Neural progenitor cell (in vitro differentiated cells): Measurements from ENCODE around the gene SLC9A5. TPM values are rescaled to one million over a fixed set of nuclear protein-coding genes. Genes with fewer than 3 reads are reported as not detected.

Experiments used
- DNase-seq: peaks from one replicate; pipeline ENCODE4 v3.0.0-alpha.2; 2016; ENCODE audit warnings: low spot score
- H2AFZ ChIP-seq: fragments of 200-600 bp; sonication (generic); replicated peaks from 2 replicates; pipeline ENCODE4 v1.6.1; 2016; ENCODE audit warnings: antibody characterized with exemption
- H3F3A ChIP-seq: fragments of 200-600 bp; sonication (generic); 2 replicates; pipeline ENCODE4 v1.6.1; 2016; ENCODE audit warnings: antibody characterized with exemption, low read depth
- H3K27ac ChIP-seq: fragments of 200-600 bp; sonication (generic); 2 replicates; pipeline ENCODE4 v1.5.1; 2016; ENCODE audit warnings: mild to moderate bottlenecking
- H3K27me3 ChIP-seq: fragments of 200-600 bp; sonication (generic); 2 replicates; pipeline ENCODE4 v1.6.1; 2016; ENCODE audit warnings: mild to moderate bottlenecking, moderate library complexity
- H3K36me3 ChIP-seq: fragments of 200-600 bp; sonication (generic); 2 replicates; pipeline ENCODE4 v1.5.1; 2016
- H3K4me1 ChIP-seq: fragments of 200-600 bp; sonication (generic); 2 replicates; pipeline ENCODE4 v1.6.1; 2016; ENCODE audit warnings: mixed run types
- H3K4me2 ChIP-seq: fragments of 200-600 bp; sonication (generic); 2 replicates; pipeline ENCODE4 v1.6.1; 2016
- H3K4me3 ChIP-seq: fragments of 200-600 bp; sonication (generic); 2 replicates; pipeline ENCODE4 v1.5.1; 2016
- H3K79me2 ChIP-seq: fragments of 200-600 bp; sonication (generic); 2 replicates; pipeline ENCODE4 v1.6.1; 2016; ENCODE audit warnings: low read depth
- H3K9ac ChIP-seq: fragments of 200-600 bp; sonication (generic); 2 replicates; pipeline ENCODE4 v1.6.1; 2016
- H3K9me3 ChIP-seq: fragments of 200-600 bp; sonication (generic); 2 replicates; pipeline ENCODE4 v1.5.1; 2016; ENCODE audit warnings: low read depth
- H4K20me1 ChIP-seq: fragments of 200-600 bp; sonication (generic); 2 replicates; pipeline ENCODE4 v1.6.1; 2016; ENCODE audit warnings: low read depth
- H3K27ac Mint-ChIP-seq: 3 replicates; pipeline ENCODE4 v1.8.0; 2021; ENCODE audit warnings: mixed read lengths
- H3K27me3 Mint-ChIP-seq: 2 replicates; pipeline ENCODE4 v1.8.0; 2022; ENCODE audit warnings: low read depth, mild to moderate bottlenecking, inconsistent platforms, moderate library complexity, mixed read lengths; ENCODE audit not compliant: insufficient read depth
- H3K36me3 Mint-ChIP-seq: 3 replicates; pipeline ENCODE4 v1.8.0; 2021; ENCODE audit warnings: mixed read lengths
- H3K4me1 Mint-ChIP-seq: 3 replicates; pipeline ENCODE4 v1.8.0; 2021; ENCODE audit warnings: mixed read lengths
- H3K4me3 Mint-ChIP-seq: 3 replicates; pipeline ENCODE4 v1.8.0; 2021; ENCODE audit warnings: mild to moderate bottlenecking, moderate library complexity, mixed read lengths
- H3K9me3 Mint-ChIP-seq: 3 replicates; pipeline ENCODE4 v1.8.0; 2020; ENCODE audit warnings: mixed read lengths
- CTCF ChIP-seq: fragments of 200-600 bp; sonication (generic); IDR thresholded peaks from 2 replicates; pipeline ENCODE4 v1.5.1; 2017; ENCODE audit warnings: antibody characterized with exemption, mild to moderate bottlenecking
- EZH2 ChIP-seq: fragments of 200-600 bp; sonication (generic); IDR thresholded peaks from 2 replicates; pipeline ENCODE4 v1.6.1; 2017; ENCODE audit warnings: antibody characterized with exemption, mild to moderate bottlenecking, moderate library complexity
- EZH2phosphoT487 ChIP-seq: fragments of 200-600 bp; sonication (generic); IDR thresholded peaks from 2 replicates; pipeline ENCODE4 v1.6.1; 2017; ENCODE audit warnings: antibody characterized with exemption
- total RNA-seq: library from RNA; depleted of rRNA; stranded (reverse); fragments of >200 nt; gene quantifications from 2 replicates; pipeline ENCODE4 v1.2.3, GENCODE V29; 2015; ENCODE audit warnings: low replicate concordance

SLC9A5 gene
- total RNA-seq, 1 donor from 2014 or later, result 2.5 TPM

GRCh38 chr16:67200491-67200890 lies 48.3 kb upstream of the SLC9A5 start:
- H4K20me1 ChIP-seq, result peaks cover 32% of the 10 kb centered on the region
- H3K4me2 ChIP-seq, result no peak overlapping the region
- Mint-ChIP-seq H3K36me3 (peaks cover 15% of the 10 kb centered on the region), H3K9me3 (no peaks in the 10 kb centered on the region), H3K4me3 (no peak overlapping the region), H3K27ac (no peak overlapping the region), H3K4me1 (no peaks in the 10 kb centered on the region), H3K27me3 (peaks cover 8% of the 10 kb centered on the region)
- TF ChIP-seq CTCF (no peak), EZH2phosphoT487 (no peak), EZH2 (no peak)
- peaks cover 24% of the 10 kb centered on the region for H3F3A ChIP-seq
- DNase-seq, result no peak
- H3K9ac ChIP-seq, result no peak overlapping the region
- peaks cover 7% of the 10 kb centered on the region for H3K4me1 ChIP-seq
- H3K4me3 ChIP-seq, result no peak overlapping the region
- H2AFZ ChIP-seq, result no peak overlapping the region
- no peaks in the 10 kb centered on the region for H3K9me3 ChIP-seq
- no peak overlapping the region for H3K27ac ChIP-seq
- no peaks in the 10 kb centered on the region for H3K36me3 ChIP-seq
- H3K27me3 ChIP-seq, result no peaks in the 10 kb centered on the region
- H3K79me2 ChIP-seq, result no peaks in the 10 kb centered on the region

- H3K4me3 Mint-ChIP-seq, result no peak overlapping the region
- H3F3A ChIP-seq, result peaks cover 28% of the 10 kb centered on the region
- H2AFZ ChIP-seq, result no peak overlapping the region
- no peak for DNase-seq
- H3K36me3 Mint-ChIP-seq, result peaks cover 8% of the 10 kb centered on the region
- TF ChIP-seq EZH2, result no peak
- no peak for TF ChIP-seq CTCF
- no peak for TF ChIP-seq EZH2phosphoT487
- no peaks in the 10 kb centered on the region for H3K79me2 ChIP-seq
- H3K27ac ChIP-seq, result no peak overlapping the region
- no peak overlapping the region for H3K4me3 ChIP-seq
- H3K4me2 ChIP-seq, result no peak overlapping the region
- peaks cover 12% of the 10 kb centered on the region for H3K4me1 ChIP-seq
- no peaks in the 10 kb centered on the region for H3K9me3 Mint-ChIP-seq
- H3K4me1 Mint-ChIP-seq, result peaks cover 3% of the 10 kb centered on the region
- H3K36me3 ChIP-seq, result no peaks in the 10 kb centered on the region
- H3K27ac Mint-ChIP-seq, result no peak overlapping the region
- H3K27me3 Mint-ChIP-seq, result peaks cover 8% of the 10 kb centered on the region
- no peaks in the 10 kb centered on the region for H3K9me3 ChIP-seq
- no peaks in the 10 kb centered on the region for H3K27me3 ChIP-seq
- H4K20me1 ChIP-seq, result peaks cover 31% of the 10 kb centered on the region
- H3K9ac ChIP-seq, result no peak overlapping the region
Measured at GRCh38 chr16:67201411-67202345, 47.1 kb upstream of the SLC9A5 start.

GRCh38 chr16:67202426-67202825 lies 46.4 kb upstream of the SLC9A5 start:
- Mint-ChIP-seq H3K36me3 (peaks cover 6% of the 10 kb centered on the region), H3K4me1 (peaks cover 7% of the 10 kb centered on the region), H3K4me3 (no peak overlapping the region), H3K27ac (no peak overlapping the region), H3K9me3 (no peaks in the 10 kb centered on the region), H3K27me3 (peaks cover 8% of the 10 kb centered on the region)
- Histone ChIP-seq H3K4me1 (peaks cover 20% of the 10 kb centered on the region), H3K36me3 (no peaks in the 10 kb centered on the region), H3K9me3 (no peaks in the 10 kb centered on the region), H3K79me2 (no peaks in the 10 kb centered on the region), H3K9ac (no peak overlapping the region), H3K4me3 (no peak overlapping the region), H3K4me2 (no peak overlapping the region), H3K27ac (no peak overlapping the region), H3K27me3 (no peaks in the 10 kb centered on the region), H4K20me1 (peaks cover 35% of the 10 kb centered on the region), H2AFZ (no peak overlapping the region), H3F3A (peaks cover 34% of the 10 kb centered on the region)
- DNase-seq, result no peak
- no peak for TF ChIP-seq EZH2
- no peak for TF ChIP-seq CTCF
- TF ChIP-seq EZH2phosphoT487, result no peak
